Loucy (cell line): ENCODE data around the gene MPHOSPH9.

ENCODE experiments used
- CTCF ChIP-seq: fragments of 200-600 bp; sonication (generic); conservative IDR thresholded peaks from 2 replicates; pipeline ENCODE4 v1.5.1; 2014; ENCODE audit warnings: mild to moderate bottlenecking, antibody characterized with exemption, low read length
- EZH2phosphoT487 ChIP-seq: fragments of 200-600 bp; IDR thresholded peaks from 2 replicates; pipeline ENCODE4 v1.6.1; 2018; ENCODE audit warnings: antibody characterized with exemption, mild to moderate bottlenecking, moderate library complexity, borderline replicate concordance

DNA sequence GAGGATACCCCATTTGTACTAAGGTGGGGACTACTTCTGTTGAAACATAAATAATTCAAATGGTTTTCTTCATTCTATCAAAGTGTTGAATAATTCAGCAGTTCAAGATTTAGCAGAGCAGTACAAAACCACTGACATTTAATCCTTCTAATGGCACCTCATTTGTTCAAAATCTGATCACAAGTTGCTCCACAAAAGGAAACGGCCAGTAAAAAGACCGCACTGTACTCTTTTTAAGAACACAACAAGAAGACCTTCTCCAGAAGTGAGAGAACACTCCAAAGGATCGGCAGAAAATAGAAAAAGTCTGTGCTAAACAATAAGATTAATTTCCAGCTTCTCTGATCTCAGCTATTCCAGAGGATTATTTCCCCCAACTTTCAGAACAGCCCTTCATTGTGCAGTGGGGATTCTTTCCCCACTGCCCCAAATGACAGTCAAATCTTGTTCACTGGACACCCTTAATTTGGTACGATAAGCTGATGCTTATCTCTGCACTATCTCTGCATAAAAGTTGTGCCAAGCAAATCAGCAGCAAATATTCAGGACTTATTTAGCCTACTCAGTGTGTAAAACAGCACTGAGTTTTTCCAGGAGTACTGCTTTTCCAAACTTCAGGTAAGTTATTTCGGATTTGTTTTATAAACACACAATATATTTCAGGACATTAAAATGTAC lies 5.2 kb downstream of the MPHOSPH9 start:
- TF ChIP-seq CTCF, result no peak
- no peak for TF ChIP-seq EZH2phosphoT487
